Heart left ventricle (tissue), 13 donors: ENCODE measurements around the gene ELP2.

Experiments used
- POLR2A ChIP-seq, 2 donors: fragments of 450-650 bp; IDR thresholded peaks; one replicate each; pipeline ENCODE4 v1.6.1; 2017; ENCODE audit warnings: antibody characterized with exemption in 2 of 2, mild to moderate bottlenecking in 2 of 2, moderate library complexity in 2 of 2
- TF ChIP-seq, protein P1 (sequence below), 12 donors: fragments of 200-600 bp; sonication (generic) in 4 of 12; IDR thresholded peaks; one replicate each; pipeline versions ENCODE4 v1.5.0 to v1.8.0; 2018 to 2022; ENCODE audit warnings: antibody characterized with exemption in 12 of 12, mild to moderate bottlenecking in 5 of 12
- donor health status: ischemic (EF 13 %, LVEDD 7.1; RV severe dilation, severe dysfunction).
- donor health status: DM: no; HTN: yes; CAD: no.
- donor health status: DM: no; HTN: no; CAD: no.
- donor health status: ischemic (EF 25% LVEDD 6.9; RV normal size, moderate dysfunction).
- donor health status: ischemic (EF 25% LVEDD 5.7; RV mildly dilated, moderate dysfunction).
- donor health status: ischemic (EF 35%, LVEDD 5.7; RV mildly dilated, moderate dysfunction).
- donor health status: nonischemic (EF 11% LVEDD 7.7; RV severe dilation, severe dysfunction).
- donor health status: DM: yes; HTN: yes; CAD: no.
- donor health status: PGD.
- donor health status: ischemic (EF 29% LVEDD 5.4; RV normal size, mild dysfunction).
- donor health status: nonischemic (EF 23%, LVEDD 6.1; RV moderate dilation, normal function).

DNA sequence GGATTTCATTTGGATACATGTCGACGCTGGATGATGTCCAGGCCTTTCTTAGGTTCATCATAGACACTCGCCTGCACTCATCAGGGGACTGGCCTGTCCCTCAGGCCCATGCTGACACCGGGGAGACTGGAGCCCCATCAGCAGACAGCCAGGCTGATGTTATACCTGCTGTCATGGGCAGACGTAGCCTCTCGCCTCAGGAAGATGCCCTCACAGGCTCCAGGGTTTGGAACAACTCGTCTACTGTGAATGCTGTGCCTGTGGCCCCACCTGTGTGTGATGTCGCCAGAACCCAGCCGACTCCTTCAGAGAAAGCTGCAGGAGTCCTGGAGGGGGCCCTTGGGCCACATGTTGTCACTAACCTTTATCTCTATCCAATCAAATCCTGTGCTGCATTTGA is 85.9 kb downstream of the ELP2 start:
- no peak for TF ChIP-seq POLR2A (IDR thresholded peaks at IDR 0.05)
- TF ChIP-seq, protein P1, sequence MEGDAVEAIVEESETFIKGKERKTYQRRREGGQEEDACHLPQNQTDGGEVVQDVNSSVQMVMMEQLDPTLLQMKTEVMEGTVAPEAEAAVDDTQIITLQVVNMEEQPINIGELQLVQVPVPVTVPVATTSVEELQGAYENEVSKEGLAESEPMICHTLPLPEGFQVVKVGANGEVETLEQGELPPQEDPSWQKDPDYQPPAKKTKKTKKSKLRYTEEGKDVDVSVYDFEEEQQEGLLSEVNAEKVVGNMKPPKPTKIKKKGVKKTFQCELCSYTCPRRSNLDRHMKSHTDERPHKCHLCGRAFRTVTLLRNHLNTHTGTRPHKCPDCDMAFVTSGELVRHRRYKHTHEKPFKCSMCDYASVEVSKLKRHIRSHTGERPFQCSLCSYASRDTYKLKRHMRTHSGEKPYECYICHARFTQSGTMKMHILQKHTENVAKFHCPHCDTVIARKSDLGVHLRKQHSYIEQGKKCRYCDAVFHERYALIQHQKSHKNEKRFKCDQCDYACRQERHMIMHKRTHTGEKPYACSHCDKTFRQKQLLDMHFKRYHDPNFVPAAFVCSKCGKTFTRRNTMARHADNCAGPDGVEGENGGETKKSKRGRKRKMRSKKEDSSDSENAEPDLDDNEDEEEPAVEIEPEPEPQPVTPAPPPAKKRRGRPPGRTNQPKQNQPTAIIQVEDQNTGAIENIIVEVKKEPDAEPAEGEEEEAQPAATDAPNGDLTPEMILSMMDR (IDR thresholded peaks at IDR 0.05), result no peak
